Measurements from ENCODE around the gene GRK3.
"Not testable (repeated sequence)": the region's sequence is repeated elsewhere in the genome, so short reads cannot be mapped to it uniquely, and the experiment has no call there.

GRK3 gene

GRCh38 chr22:25569983-25570382 lies 5.5 kb downstream of the GRK3 start:
- H3K27ac ChIP-seq: no peak overlapping the region
- TF ChIP-seq CTCF (IDR thresholded peaks at IDR 0.05): no peak
- H3K4me3 ChIP-seq: no peak overlapping the region
- no peak for DNase-seq (ENCODE audit: low spot score)

- H3K27ac ChIP-seq: no peak overlapping the region
- H3K4me3 ChIP-seq: no peak overlapping the region
- DNase-seq (ENCODE audit: low spot score): no peak
- no peak for TF ChIP-seq CTCF (IDR thresholded peaks at IDR 0.05)
Measured at GRCh38 chr22:25570486-25570885, 6.0 kb downstream of the GRK3 start.

- not testable (repeated sequence) for DNase-seq (ENCODE audit: low spot score)
Measured at GRCh38 chr22:25571969-25572707, 7.7 kb downstream of the GRK3 start.

GRCh38 chr22:25572708-25573171 lies 8.3 kb downstream of the GRK3 start:
- no peak for DNase-seq (ENCODE audit: low spot score)
- no peak for TF ChIP-seq CTCF (IDR thresholded peaks at IDR 0.05)
- Histone ChIP-seq H3K27ac (no peak overlapping the region), H3K4me3 (no peak overlapping the region)

More at GRCh38 chr22:25571969-25572707, 7.7 kb downstream of the GRK3 start:
- H3K4me3 ChIP-seq, H3K27ac ChIP-seq: not testable (repeated sequence)

- no peak for TF ChIP-seq CTCF (IDR thresholded peaks at IDR 0.05)
- no peak for DNase-seq (ENCODE audit: low spot score)
- no peak overlapping the region for H3K4me3 ChIP-seq
- H3K27ac ChIP-seq: no peak overlapping the region
Measured at GRCh38 chr22:25573841-25574240, 9.4 kb downstream of the GRK3 start.

- no peak for TF ChIP-seq CTCF (IDR thresholded peaks at IDR 0.05)
- DNase-seq (ENCODE audit: low spot score): no peak
- H3K27ac ChIP-seq: no peak overlapping the region
Measured at GRCh38 chr22:25574736-25575135, 10.3 kb downstream of the GRK3 start.

GRCh38 chr22:25575674-25576392 lies 11.4 kb downstream of the GRK3 start:
- not testable (repeated sequence) for DNase-seq (ENCODE audit: low spot score); H3K27ac ChIP-seq; H3K4me3 ChIP-seq

More at GRCh38 chr22:25574736-25575135, 10.3 kb downstream of the GRK3 start:
- no peak overlapping the region for H3K4me3 ChIP-seq

GRCh38 chr22:25581452-25581851 lies 17.0 kb downstream of the GRK3 start:
- not testable (repeated sequence) for DNase-seq (ENCODE audit: low spot score); H3K4me3 ChIP-seq; H3K27ac ChIP-seq

All from coronary artery (tissue), 2 donors.